Muscle of leg (tissue), 16 donors: ENCODE data around the gene BTNL8. TPM values are rescaled to one million over a fixed set of nuclear protein-coding genes. Genes with fewer than 3 reads are reported as not detected.
A peak's percentile ranks its signal among the peaks of the same experiment; 100 is the strongest.

ENCODE experiments used
- DNase-seq: peaks from one replicate; pipeline ENCODE4 v3.0.0; 2013
- H3K27ac ChIP-seq: one replicate; pipeline ENCODE4 v1.5.1; 2013; ENCODE audit warnings: mild to moderate bottlenecking, low read length, control low read depth
- H3K27me3 ChIP-seq: one replicate; pipeline ENCODE4 v1.6.1; 2013; ENCODE audit warnings: low read length; ENCODE audit not compliant: control insufficient read depth, insufficient read depth
- H3K36me3 ChIP-seq: one replicate; pipeline ENCODE4 v1.6.1; 2013; ENCODE audit warnings: low read length; ENCODE audit not compliant: control insufficient read depth, insufficient read depth
- H3K4me1 ChIP-seq: one replicate; pipeline ENCODE4 v1.6.1; 2013; ENCODE audit warnings: low read length; ENCODE audit not compliant: control insufficient read depth, insufficient read depth
- H3K4me3 ChIP-seq: one replicate; pipeline ENCODE4 v1.5.1; 2013; ENCODE audit warnings: low read length, control low read depth
- H3K9me3 ChIP-seq: replicated peaks from 2 replicates; pipeline ENCODE4 v1.6.1; 2013; ENCODE audit warnings: low read depth, low read length; ENCODE audit not compliant: control insufficient read depth
- WGBS: methylation state at CpG from one replicate; pipeline ENCODE4 v1.1.5; 2013; ENCODE audit warnings: missing lambda C conversion rate; ENCODE audit not compliant: insufficient coverage; 5-methylcytosine and 5-hydroxymethylcytosine counted together
- long read RNA-seq, 11 donors: transcript quantifications; one replicate each; lab custom pipeline, GENCODE V29; 2026
- polyA plus RNA-seq, 8 donors: library from polyadenylated mRNA; unstranded; fragments of 120-200 nt; gene quantifications; one replicate each; pipeline versions ENCODE4 v1.2.1 to v1.2.3, GENCODE V29; 2013; ENCODE audit warnings: inconsistent platforms in 1 of 8, low replicate concordance in 1 of 8; ENCODE audit not compliant: insufficient read length in 8 of 8, insufficient read depth in 1 of 8
- total RNA-seq: library from RNA; stranded (reverse); fragments of 120-200 nt; gene quantifications from one replicate; pipeline ENCODE4 v1.2.4, GENCODE V29; 2013

The BTNL8 gene, protein sequence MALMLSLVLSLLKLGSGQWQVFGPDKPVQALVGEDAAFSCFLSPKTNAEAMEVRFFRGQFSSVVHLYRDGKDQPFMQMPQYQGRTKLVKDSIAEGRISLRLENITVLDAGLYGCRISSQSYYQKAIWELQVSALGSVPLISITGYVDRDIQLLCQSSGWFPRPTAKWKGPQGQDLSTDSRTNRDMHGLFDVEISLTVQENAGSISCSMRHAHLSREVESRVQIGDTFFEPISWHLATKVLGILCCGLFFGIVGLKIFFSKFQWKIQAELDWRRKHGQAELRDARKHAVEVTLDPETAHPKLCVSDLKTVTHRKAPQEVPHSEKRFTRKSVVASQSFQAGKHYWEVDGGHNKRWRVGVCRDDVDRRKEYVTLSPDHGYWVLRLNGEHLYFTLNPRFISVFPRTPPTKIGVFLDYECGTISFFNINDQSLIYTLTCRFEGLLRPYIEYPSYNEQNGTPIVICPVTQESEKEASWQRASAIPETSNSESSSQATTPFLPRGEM
- total RNA-seq (0.09 TPM), polyA plus RNA-seq (1 to 10 TPM in 2 of 8 donors, under 1 TPM in 4, not detected in 2; 0.09 to 3.0 (median 0.14) TPM)
- long read RNA-seq, donor 1 = 0 reads
- long read RNA-seq, donor 2 = 0 reads
- long read RNA-seq, donor 3 = 0 reads
- long read RNA-seq, donor 4 = 0 reads
- long read RNA-seq, donor 5 = 0 reads
- long read RNA-seq, donor 6 = 0 reads
- long read RNA-seq, donor 7 = 0 reads
- long read RNA-seq, donor 8 = 0 reads
- long read RNA-seq, donor 9 = 0 reads
- long read RNA-seq, donor 10 = 0 reads
- long read RNA-seq, donor 11 = 0 reads

DNA sequence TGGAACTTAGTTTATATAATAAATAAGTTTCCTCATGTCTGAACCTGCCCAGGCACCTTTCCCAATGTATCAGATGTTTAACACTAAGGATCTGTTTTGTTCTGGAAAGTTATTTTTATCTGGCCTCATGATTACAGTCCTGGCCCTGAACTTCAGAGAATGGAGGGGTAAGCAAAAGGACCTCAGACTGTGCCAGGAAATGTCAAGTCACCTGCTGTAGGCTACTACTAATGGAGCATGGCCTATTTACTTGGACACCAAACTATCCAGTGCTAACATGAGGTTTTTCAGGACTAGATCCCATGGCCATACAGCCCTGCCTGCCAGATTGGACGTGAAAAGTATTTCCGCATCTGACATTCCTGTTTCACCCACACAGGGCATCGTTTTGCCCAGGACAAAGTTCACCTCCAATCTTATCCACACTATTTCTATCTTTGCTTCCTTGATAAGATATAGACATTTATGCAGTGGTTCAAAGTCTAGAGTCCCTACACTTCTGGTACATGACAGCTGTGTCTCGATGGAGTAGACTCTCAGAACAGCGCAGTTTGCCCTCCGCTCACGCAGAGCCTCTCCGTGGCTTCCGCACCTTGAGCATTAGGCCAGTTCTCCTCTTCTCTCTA lies at the start of gene BTNL8:
TSS of gene BTNL8 (plus strand) at position 539 of the 626 bp plus-strand sequence. CDS start 152 bp downstream, outside the sequence.
- Histone ChIP-seq H3K4me3 (no peak within 1 kb of the TSS), H3K27me3 (no peaks in the 10 kb centered on the region), H3K9me3 (no peaks in the 10 kb centered on the region), H3K4me1 (no peaks in the 10 kb centered on the region), H3K27ac (no peak within 1 kb of the TSS), H3K36me3 (no peaks in the 10 kb centered on the region)
- no peak for DNase-seq
- WGBS = 95% methylated on average over 7 of the region's 9 CpGs

- H3K27ac ChIP-seq = no peak overlapping the region
- H3K36me3 ChIP-seq = peaks cover 49% of the 10 kb centered on the region
- H3K4me3 ChIP-seq = no peak overlapping the region
- no peaks in the 10 kb centered on the region for H3K27me3 ChIP-seq
- H3K9me3 ChIP-seq = peaks cover 48% of the 10 kb centered on the region
- H3K4me1 ChIP-seq = no peaks in the 10 kb centered on the region
- no peak for DNase-seq
- no CpG with 5 or more reads among the region's 4 CpGs for WGBS
These were observed 49.1 kb upstream of the BTNL8 start for GRCh38 chr5:180849827-180850226.

DNA sequence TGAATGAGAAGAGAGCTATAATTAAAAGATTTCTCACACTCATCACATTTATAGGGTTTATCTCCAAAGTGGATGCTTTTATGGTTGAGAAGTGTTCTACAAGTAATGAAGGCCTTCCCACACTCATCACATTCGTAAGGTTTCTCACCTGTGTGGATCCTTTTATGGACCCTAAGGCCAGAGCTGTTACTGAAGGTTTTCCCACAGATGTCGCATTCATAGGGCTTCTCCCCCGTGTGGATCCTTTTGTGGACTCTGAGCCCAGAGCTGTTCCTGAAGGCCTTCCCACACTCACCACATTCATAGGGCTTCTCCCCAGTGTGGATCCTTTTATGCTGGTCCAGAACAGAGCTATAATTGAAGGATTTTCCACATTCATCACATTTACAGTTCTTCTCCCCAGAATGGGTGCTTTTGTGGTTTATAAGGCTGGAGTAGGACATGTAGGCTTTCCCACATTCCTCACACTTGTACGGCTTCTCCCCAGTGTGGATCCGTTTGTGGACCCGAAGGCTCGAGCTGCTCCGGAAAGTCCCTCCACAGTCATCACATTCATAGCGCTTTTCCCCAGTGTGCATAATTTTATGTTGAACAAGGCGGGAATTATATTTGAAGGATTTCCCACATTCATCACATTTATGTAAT lies 48.4 kb upstream of the BTNL8 start:
- peaks cover 47% of the 10 kb centered on the region for H3K9me3 ChIP-seq

GRCh38 chr5:180852495-180852894 lies 46.5 kb upstream of the BTNL8 start:
- WGBS = no CpG with 5 or more reads among the region's 4 CpGs
- Histone ChIP-seq H3K4me3 (no peak overlapping the region), H3K9me3 (peaks cover 30% of the 10 kb centered on the region), H3K36me3 (peaks cover 43% of the 10 kb centered on the region), H3K27me3 (no peaks in the 10 kb centered on the region), H3K27ac (peak overlapping the region; percentile 56), H3K4me1 (no peaks in the 10 kb centered on the region)
- DNase-seq = peak; percentile 13

More for the DNA sequence above, 48.4 kb upstream of the BTNL8 start:
- Histone ChIP-seq H3K4me1 (no peaks in the 10 kb centered on the region), H3K36me3 (peaks cover 50% of the 10 kb centered on the region), H3K4me3 (no peak overlapping the region), H3K27me3 (no peaks in the 10 kb centered on the region), H3K27ac (no peak overlapping the region)
- WGBS = no CpG with 5 or more reads among the region's 10 CpGs
- no peak for DNase-seq

GRCh38 chr5:180853121-180853847 lies 45.7 kb upstream of the BTNL8 start:
- no peak overlapping the region for H3K4me3 ChIP-seq
- H3K36me3 ChIP-seq = peaks cover 43% of the 10 kb centered on the region
- DNase-seq = no peak
- no peaks in the 10 kb centered on the region for H3K27me3 ChIP-seq
- no peaks in the 10 kb centered on the region for H3K4me1 ChIP-seq
- 73% methylated on average over 4 of the region's 13 CpGs for WGBS
- H3K9me3 ChIP-seq = peaks cover 30% of the 10 kb centered on the region
- peak overlapping the region; percentile 56 for H3K27ac ChIP-seq

- Histone ChIP-seq H3K36me3 (peaks cover 41% of the 10 kb centered on the region), H3K4me1 (no peaks in the 10 kb centered on the region), H3K9me3 (peaks cover 27% of the 10 kb centered on the region), H3K27me3 (no peaks in the 10 kb centered on the region), H3K4me3 (no peak overlapping the region), H3K27ac (peak overlapping the region; percentile 23)
- no CpG with 5 or more reads among the region's 1 CpG for WGBS
- no peak for DNase-seq
These were observed 45.1 kb upstream of the BTNL8 start for GRCh38 chr5:180853848-180854176.

DNA sequence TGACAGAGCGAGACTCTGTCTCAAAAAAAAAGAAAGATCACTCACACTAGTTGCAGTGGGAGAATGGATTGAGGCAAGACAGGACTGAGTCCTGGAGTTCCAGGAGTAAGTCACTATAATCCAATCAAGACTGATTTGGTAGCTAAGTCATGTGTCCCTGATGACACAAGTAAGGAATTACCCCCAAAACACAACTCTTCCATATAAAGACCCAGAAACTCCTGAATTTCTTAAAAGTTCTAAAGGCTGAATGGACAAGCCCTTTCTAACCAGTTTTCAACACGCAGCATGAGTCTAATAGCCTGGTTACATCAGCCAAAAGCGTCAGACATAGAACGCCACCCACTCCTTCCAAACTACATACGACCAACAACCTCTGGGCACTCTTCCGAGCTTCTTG lies 40.4 kb upstream of the BTNL8 start:
- Histone ChIP-seq H3K36me3 (peaks cover 12% of the 10 kb centered on the region), H3K4me1 (peaks cover 5% of the 10 kb centered on the region), H3K27ac (no peak overlapping the region), H3K27me3 (no peaks in the 10 kb centered on the region), H3K4me3 (no peak overlapping the region), H3K9me3 (no peaks in the 10 kb centered on the region)
- DNase-seq = no peak
- 90% methylated on average over 4 of the region's 6 CpGs for WGBS

GRCh38 chr5:180860273-180860886 lies 38.6 kb upstream of the BTNL8 start:
- H3K36me3 ChIP-seq = peaks cover 9% of the 10 kb centered on the region
- no peaks in the 10 kb centered on the region for H3K27me3 ChIP-seq
- WGBS = 0% methylated on average over 11 of the region's 18 CpGs
- peak; percentile 52 for DNase-seq
- peaks cover 5% of the 10 kb centered on the region for H3K4me1 ChIP-seq
- peak overlapping the region; percentile 72 for H3K4me3 ChIP-seq
- H3K27ac ChIP-seq = peak overlapping the region; percentile 77
- H3K9me3 ChIP-seq = no peaks in the 10 kb centered on the region
